ENCODE data around the gene CHST11. TPM values are rescaled to one million over a fixed set of nuclear protein-coding genes. Genes with fewer than 3 reads are reported as not detected.

The CHST11 gene
- polyA plus RNA-seq, 1 donor (not counting 4 experiments of a cell fraction or from before 2014, with no cell fraction given), result 11.9 TPM

DNA sequence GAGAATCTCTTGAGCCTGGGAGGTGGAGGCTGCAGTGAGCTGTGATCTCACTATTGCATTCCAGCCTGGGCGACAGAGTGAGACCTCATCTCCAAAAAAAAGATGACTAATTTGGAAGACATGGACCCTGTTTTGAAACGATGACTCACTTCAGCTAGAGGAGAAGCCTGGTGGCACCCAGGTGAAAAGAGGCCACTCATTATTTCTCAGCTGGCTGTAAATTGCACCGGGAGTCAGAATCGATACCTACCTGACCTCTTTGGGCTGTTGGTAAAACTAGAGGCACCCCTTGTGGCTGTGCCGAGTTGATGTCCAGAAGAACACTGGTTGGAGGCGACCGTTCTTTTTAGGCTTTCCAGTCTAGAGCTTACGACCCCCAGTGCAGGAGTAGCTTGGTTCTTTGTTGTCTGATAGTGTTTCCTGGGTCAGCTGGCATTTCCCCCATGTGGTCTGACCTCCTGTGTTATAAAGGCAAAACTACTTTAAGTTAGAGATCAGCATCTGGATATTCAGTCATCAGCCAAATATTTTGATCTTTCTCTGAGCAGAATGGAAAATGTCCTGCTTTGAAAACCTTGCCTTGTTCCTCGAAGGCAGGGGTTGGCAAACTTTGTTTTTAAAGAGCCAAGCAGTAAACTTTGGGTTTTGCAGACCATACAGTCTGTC lies 93.2 kb downstream of the CHST11 start:
- Histone ChIP-seq H3K79me2 (ENCODE audit: control insufficient read depth, insufficient read depth, low read length) (peaks cover 12% of the 10 kb centered on the region), H3K4me3 (ENCODE audit: control insufficient read depth in 2 of 3, extremely low read depth in 1 of 3, insufficient read depth in 2 of 3, low read depth in 1 of 3, low read length in 3 of 3) (no peak overlapping the region), H4K20me1 (ENCODE audit: control insufficient read depth, extremely low read depth, insufficient read depth, low read length) (peaks cover 2% of the 10 kb centered on the region), H3K9me3 (ENCODE audit: control insufficient read depth, low read depth, low read length) (peaks cover 5% of the 10 kb centered on the region), H3K4me1 (ENCODE audit: control insufficient read depth, extremely low read depth, insufficient read depth, low read length) (peaks cover 25% of the 10 kb centered on the region), H3K27me3 (ENCODE audit: control insufficient read depth, extremely low read depth, insufficient read depth, low read length) (no peaks in the 10 kb centered on the region), H3K9ac (ENCODE audit: control insufficient read depth, extremely low read depth, insufficient read depth, low read length) (no peak overlapping the region), H3K4me2 (ENCODE audit: control insufficient read depth, extremely low read depth, insufficient read depth, low read depth, low read length) (no peak overlapping the region), H3K27ac (ENCODE audit: control insufficient read depth, insufficient read depth, low read length) (no peak overlapping the region), H3K36me3 (ENCODE audit: control insufficient read depth in 2 of 2, extremely low read depth in 1 of 2, insufficient read depth in 2 of 2, low read length in 2 of 2) (no peaks in the 10 kb centered on the region), H2AFZ (ENCODE audit: control insufficient read depth, low read length) (no peak overlapping the region), H3K9me1 (ENCODE audit: control insufficient read depth, extremely low read depth, insufficient read depth, low read length) (no peaks in the 10 kb centered on the region)
- peak; percentile 30 for DNase-seq (ENCODE audit: low read depth, low spot score)
- dilution Hi-C loops (cut with MboI; ENCODE audit: extremely low pct_ligation_motif_present, low sequenced_read_pairs), result no loop called here
- TF ChIP-seq, protein P1, sequence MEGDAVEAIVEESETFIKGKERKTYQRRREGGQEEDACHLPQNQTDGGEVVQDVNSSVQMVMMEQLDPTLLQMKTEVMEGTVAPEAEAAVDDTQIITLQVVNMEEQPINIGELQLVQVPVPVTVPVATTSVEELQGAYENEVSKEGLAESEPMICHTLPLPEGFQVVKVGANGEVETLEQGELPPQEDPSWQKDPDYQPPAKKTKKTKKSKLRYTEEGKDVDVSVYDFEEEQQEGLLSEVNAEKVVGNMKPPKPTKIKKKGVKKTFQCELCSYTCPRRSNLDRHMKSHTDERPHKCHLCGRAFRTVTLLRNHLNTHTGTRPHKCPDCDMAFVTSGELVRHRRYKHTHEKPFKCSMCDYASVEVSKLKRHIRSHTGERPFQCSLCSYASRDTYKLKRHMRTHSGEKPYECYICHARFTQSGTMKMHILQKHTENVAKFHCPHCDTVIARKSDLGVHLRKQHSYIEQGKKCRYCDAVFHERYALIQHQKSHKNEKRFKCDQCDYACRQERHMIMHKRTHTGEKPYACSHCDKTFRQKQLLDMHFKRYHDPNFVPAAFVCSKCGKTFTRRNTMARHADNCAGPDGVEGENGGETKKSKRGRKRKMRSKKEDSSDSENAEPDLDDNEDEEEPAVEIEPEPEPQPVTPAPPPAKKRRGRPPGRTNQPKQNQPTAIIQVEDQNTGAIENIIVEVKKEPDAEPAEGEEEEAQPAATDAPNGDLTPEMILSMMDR (optimal IDR thresholded peaks at IDR 0.05 in 1 of 3, IDR thresholded peaks at IDR 0.05 in 1 of 3, conservative IDR thresholded peaks at IDR 0.05 in 1 of 3; ENCODE audit: extremely low read depth in 1 of 3, insufficient read depth in 2 of 3, low read length in 3 of 3), result no peak
- no peak for TF ChIP-seq EZH2 (IDR thresholded peaks at IDR 0.05; ENCODE audit: low read length)
- FAIRE-seq, result no peak

DNA sequence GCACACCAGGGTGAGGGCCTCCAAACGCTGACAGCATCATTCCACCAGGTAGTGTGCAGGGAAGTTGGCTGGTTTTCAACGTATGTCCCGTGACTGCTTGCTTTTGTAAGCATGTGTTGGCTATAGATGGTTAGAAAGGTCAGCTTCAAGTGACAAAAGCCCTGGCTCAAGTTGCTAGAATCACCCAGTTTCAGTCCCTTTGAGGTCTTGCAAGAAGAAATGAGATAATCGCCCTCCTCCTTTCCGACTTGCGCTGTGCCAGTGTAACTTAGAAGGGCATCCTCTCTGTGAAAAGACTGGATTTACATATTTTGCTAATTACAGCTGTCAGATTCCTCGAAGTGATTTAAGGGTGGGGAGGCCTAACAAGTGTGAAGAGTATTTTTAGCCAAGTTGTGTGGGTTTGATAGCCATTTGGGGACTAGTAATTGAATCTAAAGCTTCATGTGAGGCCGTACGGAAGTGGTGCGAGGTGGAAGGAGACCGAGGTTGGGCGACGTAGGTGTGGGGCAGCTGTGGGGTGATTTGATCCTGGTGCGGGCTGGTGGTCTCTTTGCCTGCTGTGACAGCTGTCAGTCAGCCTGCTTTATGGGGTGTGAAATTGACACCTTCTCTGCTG lies 94.7 kb downstream of the CHST11 start:
- no peak for FAIRE-seq
- H4K20me1 ChIP-seq (ENCODE audit: control insufficient read depth, extremely low read depth, insufficient read depth, low read length), result peaks cover 2% of the 10 kb centered on the region

More for the DNA sequence above, 94.7 kb downstream of the CHST11 start:
- peaks cover 11% of the 10 kb centered on the region for H3K79me2 ChIP-seq (ENCODE audit: control insufficient read depth, insufficient read depth, low read length)
- H3K4me1 ChIP-seq (ENCODE audit: control insufficient read depth, extremely low read depth, insufficient read depth, low read length), result peaks cover 26% of the 10 kb centered on the region
- no peak for DNase-seq (ENCODE audit: low read depth, low spot score)
- H2AFZ ChIP-seq (ENCODE audit: control insufficient read depth, low read length), result no peak overlapping the region
- H3K27ac ChIP-seq (ENCODE audit: control insufficient read depth, insufficient read depth, low read length), result no peak overlapping the region
- H3K9ac ChIP-seq (ENCODE audit: control insufficient read depth, extremely low read depth, insufficient read depth, low read length), result no peak overlapping the region
- H3K4me2 ChIP-seq (ENCODE audit: control insufficient read depth, extremely low read depth, insufficient read depth, low read depth, low read length), result no peak overlapping the region
- H3K27me3 ChIP-seq (ENCODE audit: control insufficient read depth, extremely low read depth, insufficient read depth, low read length), result no peaks in the 10 kb centered on the region
- peaks cover 5% of the 10 kb centered on the region for H3K9me3 ChIP-seq (ENCODE audit: control insufficient read depth, low read depth, low read length)
- no peaks in the 10 kb centered on the region for H3K36me3 ChIP-seq (ENCODE audit: control insufficient read depth in 2 of 2, extremely low read depth in 1 of 2, insufficient read depth in 2 of 2, low read length in 2 of 2)
- no peak for TF ChIP-seq EZH2 (IDR thresholded peaks at IDR 0.05; ENCODE audit: low read length)
- TF ChIP-seq, protein P1 (optimal IDR thresholded peaks at IDR 0.05 in 1 of 3, IDR thresholded peaks at IDR 0.05 in 1 of 3, conservative IDR thresholded peaks at IDR 0.05 in 1 of 3; ENCODE audit: extremely low read depth in 1 of 3, insufficient read depth in 2 of 3, low read length in 3 of 3), result no peak
- no peak overlapping the region for H3K4me3 ChIP-seq (ENCODE audit: control insufficient read depth in 2 of 3, extremely low read depth in 1 of 3, insufficient read depth in 2 of 3, low read depth in 1 of 3, low read length in 3 of 3)
- dilution Hi-C loops (cut with MboI; ENCODE audit: extremely low pct_ligation_motif_present, low sequenced_read_pairs), result no loop called here
- H3K9me1 ChIP-seq (ENCODE audit: control insufficient read depth, extremely low read depth, insufficient read depth, low read length), result no peaks in the 10 kb centered on the region
